Neural cell (in vitro differentiated cells): Measurements from ENCODE around the gene TSGA10IP.

Experiments
- CTCF ChIP-seq: fragments of 450-650 bp; IDR thresholded peaks from 2 replicates; pipeline ENCODE4 v1.5.1; 2014; ENCODE audit warnings: antibody characterized with exemption, mild to moderate bottlenecking, moderate library complexity; ENCODE audit not compliant: poor library complexity, severe bottlenecking
- EP300 ChIP-seq: fragments of 450-650 bp; conservative IDR thresholded peaks from 2 replicates; pipeline ENCODE4 v1.6.1; 2014; ENCODE audit warnings: antibody characterized with exemption, mild to moderate bottlenecking, moderate library complexity; ENCODE audit not compliant: poor library complexity, severe bottlenecking
- EZH2 ChIP-seq: fragments of 200-600, 300-800 bp; shearing (Covaris generic), sonication (generic); IDR thresholded peaks from 2 replicates; pipeline ENCODE4 v1.6.1; 2014; ENCODE audit warnings: antibody characterized with exemption, low read length, borderline replicate concordance, mild to moderate bottlenecking; ENCODE audit not compliant: insufficient read depth, poor library complexity, severe bottlenecking
- MXI1 ChIP-seq: fragments of 450-650 bp; conservative IDR thresholded peaks from 2 replicates; pipeline ENCODE4 v1.6.1; 2014; ENCODE audit warnings: antibody characterized with exemption, mild to moderate bottlenecking; ENCODE audit not compliant: poor library complexity, severe bottlenecking
- POLR2AphosphoS5 ChIP-seq: IDR thresholded peaks from 2 replicates; pipeline ENCODE4 v1.6.1; 2012
- RAD21 ChIP-seq: fragments of 450-650 bp; conservative IDR thresholded peaks from 2 replicates; pipeline ENCODE4 v1.6.1; 2014; ENCODE audit warnings: antibody characterized with exemption, mild to moderate bottlenecking, moderate library complexity
- SMC3 ChIP-seq: fragments of 450-650 bp; conservative IDR thresholded peaks from 2 replicates; pipeline ENCODE4 v1.6.1; 2014; ENCODE audit warnings: antibody characterized with exemption, mild to moderate bottlenecking, moderate library complexity; ENCODE audit not compliant: poor library complexity
- TAF1 ChIP-seq: IDR thresholded peaks from 2 replicates; pipeline ENCODE4 v1.6.1; 2012; ENCODE audit warnings: low read depth
- TF ChIP-seq, protein P1 (sequence below): IDR thresholded peaks from 2 replicates; pipeline ENCODE4 v1.6.1; 2012; ENCODE audit warnings: borderline replicate concordance

DNA sequence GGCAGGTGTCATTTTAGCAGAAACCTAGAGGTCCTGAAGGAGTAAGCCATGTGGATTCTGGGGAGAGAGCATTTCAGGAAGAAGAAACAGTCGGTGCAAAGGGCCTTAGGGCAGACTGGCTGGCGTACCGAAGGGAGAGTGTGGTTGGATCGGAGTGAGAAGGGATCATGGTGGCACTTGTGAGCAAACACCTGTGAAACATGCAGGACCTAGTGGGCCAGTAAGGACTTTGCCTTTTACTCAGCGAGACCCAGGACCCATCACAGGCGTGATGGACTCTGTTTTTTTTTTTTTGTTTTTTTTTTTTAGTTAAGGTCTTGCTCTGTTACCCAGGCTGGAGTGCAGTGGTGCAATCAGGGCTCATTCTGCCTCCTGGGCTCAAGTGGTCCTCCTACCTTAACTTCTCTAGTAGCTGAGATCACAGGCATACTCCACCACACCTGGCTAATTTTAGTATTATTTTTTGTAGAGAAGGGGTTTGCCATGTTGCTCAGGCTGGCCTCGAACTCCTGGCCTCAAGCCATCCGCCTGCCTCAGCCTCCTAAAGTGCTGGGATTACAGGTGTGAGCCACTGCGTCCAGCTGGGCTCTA is 3.5 kb upstream of the TSGA10IP start:
- TF ChIP-seq CTCF (no peak), EP300 (no peak), EZH2 (no peak), SMC3 (no peak), TAF1 (no peak), POLR2AphosphoS5 (no peak), MXI1 (no peak), RAD21 (no peak)
- TF ChIP-seq, protein P1, sequence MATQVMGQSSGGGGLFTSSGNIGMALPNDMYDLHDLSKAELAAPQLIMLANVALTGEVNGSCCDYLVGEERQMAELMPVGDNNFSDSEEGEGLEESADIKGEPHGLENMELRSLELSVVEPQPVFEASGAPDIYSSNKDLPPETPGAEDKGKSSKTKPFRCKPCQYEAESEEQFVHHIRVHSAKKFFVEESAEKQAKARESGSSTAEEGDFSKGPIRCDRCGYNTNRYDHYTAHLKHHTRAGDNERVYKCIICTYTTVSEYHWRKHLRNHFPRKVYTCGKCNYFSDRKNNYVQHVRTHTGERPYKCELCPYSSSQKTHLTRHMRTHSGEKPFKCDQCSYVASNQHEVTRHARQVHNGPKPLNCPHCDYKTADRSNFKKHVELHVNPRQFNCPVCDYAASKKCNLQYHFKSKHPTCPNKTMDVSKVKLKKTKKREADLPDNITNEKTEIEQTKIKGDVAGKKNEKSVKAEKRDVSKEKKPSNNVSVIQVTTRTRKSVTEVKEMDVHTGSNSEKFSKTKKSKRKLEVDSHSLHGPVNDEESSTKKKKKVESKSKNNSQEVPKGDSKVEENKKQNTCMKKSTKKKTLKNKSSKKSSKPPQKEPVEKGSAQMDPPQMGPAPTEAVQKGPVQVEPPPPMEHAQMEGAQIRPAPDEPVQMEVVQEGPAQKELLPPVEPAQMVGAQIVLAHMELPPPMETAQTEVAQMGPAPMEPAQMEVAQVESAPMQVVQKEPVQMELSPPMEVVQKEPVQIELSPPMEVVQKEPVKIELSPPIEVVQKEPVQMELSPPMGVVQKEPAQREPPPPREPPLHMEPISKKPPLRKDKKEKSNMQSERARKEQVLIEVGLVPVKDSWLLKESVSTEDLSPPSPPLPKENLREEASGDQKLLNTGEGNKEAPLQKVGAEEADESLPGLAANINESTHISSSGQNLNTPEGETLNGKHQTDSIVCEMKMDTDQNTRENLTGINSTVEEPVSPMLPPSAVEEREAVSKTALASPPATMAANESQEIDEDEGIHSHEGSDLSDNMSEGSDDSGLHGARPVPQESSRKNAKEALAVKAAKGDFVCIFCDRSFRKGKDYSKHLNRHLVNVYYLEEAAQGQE = no peak
